Glomerular endothelial cell (primary cell): ENCODE data around the gene PRR33. TPM values are rescaled to one million over a fixed set of nuclear protein-coding genes. Genes with fewer than 3 reads are reported as not detected.
"Not testable (repeated sequence)": the region's sequence is repeated elsewhere in the genome, so short reads cannot be mapped to it uniquely, and the experiment has no call there.

Source experiments
- DNase-seq: peaks from one replicate; pipeline ENCODE4 v3.0.0-alpha.2; 2011; ENCODE audit warnings: low read depth, low spot score; ENCODE audit errors: extremely low read depth
- total RNA-seq: library from RNA; depleted of rRNA; stranded (reverse); fragments of >200 nt; gene quantifications from 2 replicates; pipeline ENCODE4 v1.2.3, GENCODE V29; 2015

PRR33 gene
- total RNA-seq = not detected in 2 replicates

GRCh38 chr11:1891831-1892115, at the start of gene PRR33:
PRR33 (minus strand) TSS chr11:1891895; CDS start chr11:1890584, 1,311 bp downstream.
- DNase-seq = no peak

- DNase-seq = not testable (repeated sequence)
Observed at GRCh38 chr11:1939788-1940187, 48.1 kb upstream of the PRR33 start.

- no peak for DNase-seq
Observed at GRCh38 chr11:1939006-1939625, 47.4 kb upstream of the PRR33 start.

GRCh38 chr11:1938343-1939005, 46.8 kb upstream of the PRR33 start:
- DNase-seq = no peak

GRCh38 chr11:1937616-1938342, 46.1 kb upstream of the PRR33 start:
- DNase-seq = no peak

- no peak for DNase-seq
Observed at GRCh38 chr11:1936781-1937615, 45.3 kb upstream of the PRR33 start.

- no peak for DNase-seq
Observed at GRCh38 chr11:1936072-1936780, 44.5 kb upstream of the PRR33 start.

- no peak for DNase-seq
Observed at GRCh38 chr11:1935156-1936071, 43.7 kb upstream of the PRR33 start.

- DNase-seq = no peak
Observed at GRCh38 chr11:1934335-1935155, 42.9 kb upstream of the PRR33 start.

GRCh38 chr11:1933416-1934334, 42.0 kb upstream of the PRR33 start:
- DNase-seq = no peak

- no peak for DNase-seq
Observed at GRCh38 chr11:1932681-1933080, 41.0 kb upstream of the PRR33 start.

GRCh38 chr11:1932105-1932480, 40.4 kb upstream of the PRR33 start:
- no peak for DNase-seq

GRCh38 chr11:1931341-1932104, 39.8 kb upstream of the PRR33 start:
- no peak for DNase-seq

- DNase-seq = no peak
Observed at GRCh38 chr11:1930462-1930830, 38.8 kb upstream of the PRR33 start.

GRCh38 chr11:1929621-1930461, 38.1 kb upstream of the PRR33 start:
- DNase-seq = no peak

- no peak for DNase-seq
Observed at GRCh38 chr11:1928891-1929541, 37.3 kb upstream of the PRR33 start.
